HG03565 (cell line): Measurements from ENCODE around the gene GLRX5.
A peak's percentile ranks its signal among the peaks of the same experiment; 100 is the strongest.
"Not testable (repeated sequence)": the region's sequence is repeated elsewhere in the genome, so short reads cannot be mapped to it uniquely, and the experiment has no call there.

Source experiments
- ATAC-seq: cut with Tn5 transposase; IDR thresholded peaks from one replicate; pipeline ENCODE4 v1.9.1; 2021; ENCODE audit warnings: mild to moderate bottlenecking, moderate library complexity; ENCODE audit not compliant: unreplicated experiment

Gene GLRX5

DNA sequence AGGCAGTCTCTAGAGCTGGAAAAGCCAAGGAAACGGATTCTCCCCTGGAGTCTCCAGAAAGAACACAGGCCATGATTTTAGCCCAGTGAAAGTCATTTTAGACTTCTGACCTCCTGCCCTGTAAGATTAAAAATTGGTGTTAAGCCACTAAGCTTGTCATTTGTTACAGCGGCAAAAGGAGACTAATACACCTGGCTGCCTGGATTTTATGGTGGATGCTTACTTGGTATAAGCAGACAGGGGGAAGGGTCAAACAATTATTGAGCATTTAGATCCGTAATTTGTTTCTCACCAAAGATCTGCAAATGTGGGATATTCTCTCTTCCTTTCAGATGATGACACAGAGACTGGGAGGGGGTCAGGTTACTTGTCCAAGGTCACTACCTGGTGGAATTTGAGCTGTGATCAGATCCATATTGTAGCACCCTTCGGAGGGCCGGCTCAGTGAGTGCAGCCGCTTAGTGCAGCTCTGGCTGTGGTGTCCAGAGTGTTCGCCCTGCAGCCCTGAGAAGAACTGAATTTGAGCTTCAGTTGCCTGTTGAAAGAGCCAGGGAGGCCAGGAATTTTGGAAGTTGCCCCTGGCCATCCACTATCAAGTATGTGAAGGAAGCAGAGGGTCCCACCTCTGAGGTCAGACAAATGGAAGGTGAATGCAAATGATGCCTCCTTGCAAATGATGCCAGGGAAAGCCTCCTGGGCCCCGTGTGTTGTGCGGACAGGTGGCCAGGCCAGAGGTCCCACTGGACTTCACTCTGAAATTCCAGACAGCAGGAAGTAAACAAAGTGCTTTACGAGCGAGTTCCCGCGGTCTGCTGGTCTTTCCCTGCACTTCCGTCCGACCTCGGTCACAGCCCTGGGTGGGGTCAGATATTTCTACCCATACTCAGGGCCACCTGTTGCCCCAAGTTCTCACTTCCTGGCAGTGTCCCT, 15.1 kb downstream of the GLRX5 start:
- ATAC-seq = no peak

DNA sequence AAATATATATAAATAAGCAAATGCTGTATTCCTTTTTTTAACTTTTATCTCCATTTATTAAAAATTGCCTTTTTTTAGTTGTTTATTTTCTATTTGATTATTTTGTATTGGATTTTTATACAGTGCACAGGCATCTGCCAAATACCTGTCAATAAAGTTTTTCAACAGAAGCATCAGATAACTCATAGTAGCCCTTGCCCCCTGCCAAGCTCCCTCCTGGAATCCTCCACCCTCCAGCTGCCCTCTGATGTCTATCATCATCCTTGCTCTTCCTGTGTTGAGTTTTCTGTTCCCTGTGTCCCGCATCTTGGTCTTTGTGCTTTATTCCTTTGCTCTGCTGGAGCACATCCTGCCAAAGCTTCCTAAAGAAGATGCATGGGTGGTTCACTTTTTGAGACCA, 16.6 kb downstream of the GLRX5 start:
- no peak for ATAC-seq

DNA sequence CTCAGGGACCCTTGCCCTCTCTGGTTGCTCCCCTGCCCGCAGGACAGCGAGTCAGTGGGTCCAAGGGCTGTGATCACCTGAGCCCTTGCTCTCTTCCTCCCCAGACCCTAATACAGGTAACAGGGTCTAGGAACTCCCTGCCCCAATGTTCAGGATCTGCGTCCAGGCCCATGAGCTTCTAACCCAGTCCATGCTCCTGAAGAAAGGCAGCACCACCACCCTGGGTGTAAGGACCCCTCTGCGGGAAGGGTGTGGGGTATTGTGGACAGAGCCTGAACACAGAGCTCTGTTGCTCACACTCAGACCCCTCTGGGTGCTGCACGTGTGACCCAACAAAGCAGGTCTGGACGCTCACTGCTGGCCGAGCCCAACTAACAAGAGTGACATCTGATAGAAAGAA, 18.3 kb downstream of the GLRX5 start:
- ATAC-seq = no peak

DNA sequence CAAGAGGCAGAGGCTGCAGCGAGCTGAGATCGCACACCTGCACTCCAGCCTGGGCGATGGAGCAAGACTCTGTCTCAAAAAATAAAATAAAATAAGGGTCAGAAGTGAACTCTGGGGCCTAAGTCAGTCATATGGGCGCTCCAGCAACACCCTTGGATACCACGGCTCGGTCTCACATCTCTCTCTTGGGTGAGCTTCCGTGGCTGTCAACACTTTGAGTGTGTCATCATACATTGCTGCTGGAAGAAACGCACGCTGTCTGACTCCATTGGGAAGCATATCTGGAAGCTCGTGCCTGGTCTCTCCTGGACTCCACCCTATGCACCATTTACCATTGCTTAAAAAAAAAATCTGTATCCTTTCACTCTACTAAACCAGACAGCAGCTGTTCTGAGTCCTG, 20.2 kb downstream of the GLRX5 start:
- no peak for ATAC-seq

DNA sequence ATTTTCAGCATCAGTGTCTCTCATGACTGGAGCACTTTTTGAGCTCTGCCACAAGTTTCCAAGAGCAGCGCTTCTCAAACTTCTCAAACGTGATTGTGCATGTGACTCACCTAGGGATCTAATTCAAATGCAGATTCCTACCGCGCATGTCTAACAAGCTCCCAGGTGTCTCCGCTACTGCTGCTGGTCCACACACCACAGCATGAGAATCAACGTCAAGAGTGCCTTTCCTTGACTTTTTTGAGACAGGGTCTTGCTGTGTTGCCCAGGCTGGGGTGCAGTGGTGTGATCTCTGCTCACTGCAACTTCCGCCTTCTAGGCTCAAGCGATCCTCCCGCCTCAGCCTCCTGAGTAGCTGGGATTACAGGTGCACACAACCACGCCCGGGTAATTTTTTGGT, 22.4 kb downstream of the GLRX5 start:
- no peak for ATAC-seq

DNA sequence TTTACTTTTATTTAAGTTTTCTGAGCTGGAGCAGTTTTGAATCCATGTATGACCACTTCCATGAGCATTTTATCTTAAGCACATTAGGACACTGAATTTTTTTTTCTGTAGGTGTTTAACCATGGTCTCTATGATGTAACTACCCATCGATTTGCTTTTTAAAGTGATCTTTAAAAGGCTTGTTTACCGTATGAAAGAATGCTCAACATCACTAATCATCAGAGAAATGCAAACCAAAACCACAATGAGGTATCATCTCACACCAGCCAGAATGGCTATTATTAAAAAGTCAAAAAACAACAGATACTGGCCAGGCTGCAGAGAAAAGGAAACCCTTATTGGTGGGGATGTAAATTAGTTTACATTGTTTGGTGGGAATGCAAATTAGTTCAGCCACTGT, 23.0 kb downstream of the GLRX5 start:
- no peak for ATAC-seq

DNA sequence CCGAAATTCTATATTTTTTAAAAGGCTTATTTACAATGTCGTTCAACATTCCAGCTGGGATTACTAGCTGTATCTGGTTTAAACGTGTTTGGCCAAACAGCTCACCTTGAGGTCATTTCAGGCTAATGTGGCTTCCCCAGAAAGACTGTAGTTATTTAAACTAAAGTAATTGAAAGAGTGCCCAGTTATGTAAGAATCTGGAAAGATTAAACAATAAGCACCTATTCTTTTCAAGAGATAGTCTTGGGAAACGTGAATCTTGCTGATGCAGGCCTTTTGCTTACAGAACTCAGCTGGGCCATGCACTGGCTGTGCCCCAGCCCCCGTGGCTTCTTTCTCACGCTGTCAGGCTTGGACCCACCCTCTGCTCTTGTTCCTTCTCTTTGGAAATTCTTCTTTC, 24.4 kb downstream of the GLRX5 start:
- no peak for ATAC-seq

DNA sequence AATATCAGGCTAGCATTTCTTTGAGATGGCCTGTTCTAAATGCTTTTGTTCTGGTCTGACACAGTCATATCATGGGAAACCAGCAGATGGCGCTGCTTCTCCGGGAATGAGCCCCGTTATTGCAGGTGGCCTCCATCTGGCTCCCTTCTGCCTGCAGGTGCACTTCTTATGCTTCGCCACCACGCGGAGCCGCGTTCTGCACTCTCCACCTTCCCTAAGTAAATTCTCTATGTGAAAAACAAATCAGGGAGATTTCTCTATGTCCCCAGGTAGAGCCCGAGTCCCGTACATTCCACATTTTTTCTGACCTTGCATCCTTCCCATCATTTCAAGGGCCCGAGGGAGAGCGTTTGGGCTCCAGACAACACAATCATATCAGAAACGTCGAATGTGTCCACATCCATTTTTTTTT, 26.2 kb downstream of the GLRX5 start:
- ATAC-seq = peak; percentile 90

DNA sequence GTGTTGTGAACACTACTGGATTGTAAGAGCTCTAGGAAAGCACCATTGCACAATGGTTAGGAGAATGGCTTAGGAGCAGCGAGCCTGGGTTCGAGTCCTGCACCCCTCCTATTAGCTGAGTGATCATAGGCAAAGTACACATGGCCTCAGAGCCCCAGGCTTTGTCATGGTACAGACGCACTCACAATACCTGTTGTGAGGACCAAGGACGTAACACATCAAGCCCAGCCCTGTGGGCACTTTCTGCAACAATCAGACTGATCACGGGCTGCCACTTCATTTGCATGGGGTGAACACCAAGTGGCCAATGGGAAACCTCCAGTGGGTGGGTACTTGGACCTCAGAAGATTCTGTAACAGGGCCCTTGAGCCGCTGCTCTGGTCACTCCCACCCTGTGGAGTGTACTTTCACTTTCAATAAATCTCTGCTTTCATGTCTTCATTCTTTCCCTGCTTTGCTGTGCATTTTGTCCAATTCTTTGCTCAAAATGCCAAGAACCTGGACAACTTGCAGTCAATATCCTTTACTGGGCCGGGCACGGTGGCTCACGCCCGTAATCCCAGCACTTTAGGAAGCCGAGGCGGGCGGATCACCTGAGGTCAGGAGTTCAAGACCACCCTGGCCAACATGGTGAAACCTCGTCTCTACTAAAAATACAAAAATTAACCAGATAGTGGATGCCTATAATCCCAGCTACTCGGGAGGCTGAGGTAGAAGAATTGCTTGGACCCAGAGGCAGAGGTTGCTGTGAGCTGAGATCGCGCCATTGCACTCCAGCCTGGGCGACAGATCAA, 28.2 kb downstream of the GLRX5 start:
- ATAC-seq = no peak

DNA sequence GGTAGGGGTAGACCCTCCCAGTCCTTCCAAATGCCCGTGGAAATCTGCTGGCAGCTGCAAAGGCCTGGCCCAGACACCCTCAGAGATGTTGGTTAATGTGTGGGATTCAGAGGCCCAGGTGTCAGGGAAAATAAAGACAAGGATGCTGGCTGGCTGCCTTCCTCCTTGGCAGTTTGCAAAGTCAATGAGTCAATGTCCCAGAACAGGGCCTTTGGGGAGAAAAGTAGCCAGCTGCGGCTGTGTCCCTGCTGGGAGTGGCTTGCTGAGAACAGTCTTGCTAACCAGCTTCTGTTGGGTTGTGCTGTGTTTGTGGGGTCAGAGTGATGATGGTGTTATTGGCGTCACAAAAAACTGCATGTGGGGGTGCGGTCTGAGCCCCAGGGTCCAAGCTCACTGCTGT, 29.2 kb downstream of the GLRX5 start:
- no peak for ATAC-seq

DNA sequence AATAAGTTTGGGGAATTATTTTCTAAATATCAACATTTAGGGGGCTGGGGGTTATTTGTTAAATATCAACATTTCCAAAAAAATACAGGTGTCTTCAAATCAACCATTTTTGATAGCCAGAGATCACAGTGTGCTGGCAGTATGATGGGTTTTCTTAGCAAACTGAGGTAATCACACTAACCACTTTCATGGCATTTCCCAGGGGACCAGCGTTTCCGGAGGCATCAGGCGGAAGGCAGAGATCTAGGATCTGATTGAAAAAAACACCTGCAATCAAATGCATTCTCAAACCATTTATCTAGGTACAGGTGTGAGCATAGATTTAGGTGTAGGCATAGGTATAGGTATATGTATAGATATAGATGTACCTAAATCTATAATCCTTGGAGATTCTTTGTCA, 34.6 kb downstream of the GLRX5 start:
- ATAC-seq = no peak

DNA sequence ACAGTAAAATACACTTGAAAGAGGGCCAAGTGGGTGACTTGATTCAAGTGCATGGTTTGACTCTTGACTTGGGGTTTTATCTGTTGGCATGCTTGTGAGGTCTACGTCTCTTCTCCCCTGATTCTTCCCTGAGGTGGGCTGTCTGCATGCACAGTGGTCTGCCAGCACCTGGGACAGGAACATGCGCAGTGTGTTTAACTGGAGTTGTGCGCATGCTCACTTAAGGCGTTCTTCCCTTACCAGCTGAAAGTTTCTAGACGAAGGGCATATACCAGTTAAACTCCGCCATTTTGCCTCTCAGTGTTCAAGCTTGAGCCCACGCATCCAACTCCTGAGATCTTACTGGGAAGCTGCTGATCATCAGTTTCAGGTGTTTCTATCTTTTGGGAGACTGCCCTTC, 38.5 kb downstream of the GLRX5 start:
- no peak for ATAC-seq

DNA sequence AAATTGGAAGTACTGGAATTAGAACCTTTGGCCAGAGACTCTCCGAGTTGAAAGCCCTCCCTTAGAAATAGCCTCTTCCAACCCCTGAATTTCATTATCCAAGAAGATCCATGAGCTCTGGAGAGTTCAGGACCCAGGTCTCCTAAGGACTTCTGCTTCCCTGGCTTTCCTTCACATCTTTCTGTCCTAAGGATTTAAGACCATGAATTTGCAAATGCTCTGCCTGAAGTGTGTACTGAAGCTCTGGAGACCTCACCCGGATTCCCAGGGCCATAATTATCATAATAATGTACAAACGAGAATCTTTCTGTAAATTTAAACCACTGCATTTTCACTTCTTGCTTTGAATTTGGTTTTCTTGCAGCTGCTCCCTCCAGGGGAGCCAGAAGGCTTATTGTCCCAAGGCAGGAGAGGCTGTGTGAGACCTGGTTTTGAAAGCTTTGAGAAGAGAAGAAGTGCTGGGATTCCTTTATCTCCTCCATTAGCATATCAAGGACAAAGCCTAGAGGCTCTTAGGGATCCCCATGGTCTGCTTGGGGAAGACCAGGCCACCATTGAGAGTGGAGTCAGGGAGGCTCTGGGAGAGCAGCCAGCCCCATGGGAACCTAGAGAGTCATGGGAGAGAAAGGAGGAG, 41.1 kb downstream of the GLRX5 start:
- no peak for ATAC-seq

DNA sequence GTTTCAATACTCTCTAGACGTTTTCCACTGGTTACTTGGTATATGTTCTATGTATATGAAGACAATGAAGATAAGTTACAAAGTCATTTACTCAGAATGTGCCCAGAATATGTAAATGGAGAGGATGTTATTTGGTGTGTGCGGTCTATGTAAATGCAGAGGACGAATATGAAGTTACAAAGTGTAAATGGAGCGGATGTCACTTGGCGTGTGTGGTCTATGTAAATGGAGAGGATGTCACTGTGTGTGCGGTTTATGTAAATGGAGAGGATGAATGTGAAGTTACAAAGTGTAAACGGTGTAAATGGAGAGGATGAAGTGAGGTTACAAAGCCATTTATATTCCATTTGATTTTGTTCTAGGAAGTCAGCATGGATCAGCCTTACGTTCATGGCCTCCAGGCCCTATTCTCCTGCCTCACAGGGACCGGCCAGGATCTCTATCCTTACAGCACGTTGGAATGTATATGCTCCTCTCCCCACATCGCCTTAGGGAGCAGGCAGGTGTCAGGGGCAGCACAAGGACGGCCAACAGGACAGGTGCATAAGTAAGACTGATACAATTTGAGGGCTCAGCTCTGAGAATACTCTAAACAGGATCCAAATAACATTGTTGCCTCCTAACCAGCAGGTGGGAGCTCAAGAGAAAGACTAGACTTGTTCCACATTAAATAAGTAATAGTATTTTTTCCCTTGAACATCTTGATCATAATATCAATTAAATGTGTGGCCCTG, 42.4 kb downstream of the GLRX5 start:
- ATAC-seq = peak; percentile 98

DNA sequence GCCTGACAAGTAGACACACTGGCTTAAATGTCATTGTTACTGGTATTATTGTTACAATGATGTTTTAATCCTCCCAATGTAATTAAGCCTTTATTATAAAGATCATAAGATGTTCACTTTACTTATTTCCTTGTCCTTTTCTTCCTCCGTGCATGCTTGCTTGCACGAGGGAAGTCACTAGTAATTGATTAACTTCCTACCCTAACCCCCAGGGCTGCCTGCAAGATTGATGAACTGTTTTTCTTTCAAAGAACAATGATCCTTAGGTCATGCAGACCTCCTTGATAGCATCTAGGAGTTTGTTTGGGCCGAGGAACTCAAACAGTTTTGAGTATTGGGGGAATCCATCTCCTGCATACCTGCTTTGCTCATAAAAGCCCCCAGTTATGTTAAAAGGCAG, 43.0 kb downstream of the GLRX5 start:
- no peak for ATAC-seq

DNA sequence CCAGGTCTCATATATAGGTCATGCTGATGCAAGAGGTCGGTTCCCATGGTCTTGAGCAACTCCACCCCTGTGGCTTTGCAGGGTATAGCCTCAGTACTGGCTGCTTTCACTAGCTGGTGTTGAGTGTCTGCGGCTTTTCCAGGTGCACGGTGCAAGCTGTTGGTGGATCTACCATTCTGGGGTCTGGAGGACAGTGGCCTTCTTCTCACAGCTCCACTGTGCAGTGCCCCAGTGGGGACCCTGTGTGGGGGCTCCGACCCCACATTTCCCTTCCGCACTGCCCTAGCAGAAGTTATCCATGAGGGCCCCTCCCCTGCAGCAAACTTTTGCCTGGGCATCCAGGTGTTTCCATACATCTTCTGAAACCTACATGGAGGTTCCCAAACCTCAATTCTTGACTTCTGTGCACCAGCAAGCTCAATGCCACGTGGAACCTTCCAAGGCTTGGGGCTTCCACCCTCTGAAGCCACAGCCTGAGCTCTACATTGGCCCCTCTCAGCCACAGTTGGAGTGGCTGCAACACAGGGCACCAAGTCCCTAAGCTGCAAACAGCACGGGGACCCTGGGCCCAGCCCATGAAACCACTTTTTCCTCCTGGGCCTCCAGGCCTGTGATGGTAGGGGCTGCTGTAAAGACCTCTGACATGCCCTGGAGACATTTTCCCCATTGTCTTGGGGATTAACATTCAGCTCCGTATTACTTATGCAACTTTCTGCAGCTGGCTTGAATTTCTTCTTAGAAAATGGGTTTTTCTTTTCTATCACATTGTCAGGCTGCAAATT, 49.2 kb downstream of the GLRX5 start:
- ATAC-seq = not testable (repeated sequence)

DNA sequence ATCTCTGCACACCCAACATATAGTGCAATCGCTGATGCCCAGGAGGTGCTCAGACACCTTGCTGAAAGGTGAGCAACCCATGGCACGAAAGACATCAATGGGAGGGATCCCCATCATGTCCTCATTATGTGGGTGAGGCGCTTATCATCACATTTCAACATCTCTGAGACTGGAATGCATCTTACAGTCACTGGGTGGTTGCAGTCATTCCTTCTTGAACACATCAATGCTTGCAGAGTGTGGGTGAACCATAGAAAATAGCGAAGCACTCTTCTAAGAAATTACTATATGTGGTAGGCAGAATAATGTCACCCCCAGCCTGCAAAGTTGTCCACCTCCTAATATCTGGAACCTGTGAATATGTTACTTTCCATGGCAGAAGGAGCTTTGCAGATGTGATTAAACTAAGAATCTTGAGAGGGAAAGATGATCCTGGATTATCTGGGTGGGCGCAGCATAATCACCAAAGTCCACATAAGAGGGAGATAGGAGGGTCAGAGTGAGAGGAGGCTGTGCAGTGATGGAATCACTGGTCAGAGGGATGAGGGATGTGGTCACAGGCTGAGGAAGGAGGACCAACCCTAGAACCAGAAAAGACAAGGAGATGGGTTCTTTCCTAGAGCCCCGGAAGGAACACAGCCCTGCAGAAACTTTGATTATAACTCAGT, 51.2 kb downstream of the GLRX5 start:
- no peak for ATAC-seq

DNA sequence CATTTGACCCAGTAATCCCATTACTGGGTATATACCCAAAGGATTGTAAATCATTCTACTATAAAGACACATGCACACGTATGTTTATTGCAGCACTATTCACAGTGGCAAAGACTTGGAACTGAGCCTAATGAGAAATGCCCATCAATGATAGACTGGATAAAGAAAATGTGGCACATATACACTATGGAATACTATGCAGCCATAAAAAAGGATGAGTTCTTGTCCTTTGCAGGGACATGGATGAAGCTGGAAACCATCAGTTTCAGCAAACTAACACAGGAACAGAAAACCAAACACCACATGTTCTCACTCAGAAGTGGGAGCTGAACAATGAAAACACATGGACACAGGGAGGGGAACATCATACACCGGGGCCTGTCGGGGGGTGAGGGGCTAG, 56.3 kb downstream of the GLRX5 start:
- ATAC-seq = not testable (repeated sequence)
